ENCODE measurements around the gene ARHGEF16. TPM values are rescaled to one million over a fixed set of nuclear protein-coding genes. Genes with fewer than 3 reads are reported as not detected.

The ARHGEF16 gene
- total RNA-seq, 2 donors from 2014 or later = 0.10 TPM; not detected in 1

GRCh38 chr1:3427711-3428704 is 26.5 kb upstream of the ARHGEF16 start:
- no peak overlapping the region for H3K4me3 Mint-ChIP-seq
- no peak overlapping the region for H3K27ac Mint-ChIP-seq
- H3K4me1 Mint-ChIP-seq = peaks cover 5% of the 10 kb centered on the region
- ATAC-seq (no peak), DNase-seq (no peak)
- no peaks in the 10 kb centered on the region for H3K9me3 ChIP-seq (ENCODE audit: control insufficient read depth, low read length, poor library complexity, severe bottlenecking)
- H3K36me3 Mint-ChIP-seq (ENCODE audit: low read depth) = no peaks in the 10 kb centered on the region
- no peaks in the 10 kb centered on the region for H3K27me3 Mint-ChIP-seq

GRCh38 chr1:3428899-3429298 is 25.6 kb upstream of the ARHGEF16 start:
- Mint-ChIP-seq H3K4me1 (peaks cover 5% of the 10 kb centered on the region), H3K27ac (no peak overlapping the region), H3K36me3 (ENCODE audit: low read depth) (no peaks in the 10 kb centered on the region), H3K4me3 (no peak overlapping the region), H3K27me3 (no peaks in the 10 kb centered on the region)
- DNase-seq = no peak
- no peak for ATAC-seq
- H3K9me3 ChIP-seq (ENCODE audit: control insufficient read depth, low read length, poor library complexity, severe bottlenecking) = no peaks in the 10 kb centered on the region

- no peak for ATAC-seq
- no peaks in the 10 kb centered on the region for H3K9me3 ChIP-seq (ENCODE audit: control insufficient read depth, low read length, poor library complexity, severe bottlenecking)
- H3K27ac Mint-ChIP-seq = no peak overlapping the region
- no peak overlapping the region for H3K4me3 Mint-ChIP-seq
- H3K4me1 Mint-ChIP-seq = peaks cover 5% of the 10 kb centered on the region
- no peaks in the 10 kb centered on the region for H3K27me3 Mint-ChIP-seq
- DNase-seq = no peak
- no peaks in the 10 kb centered on the region for H3K36me3 Mint-ChIP-seq (ENCODE audit: low read depth)
These were observed 25.1 kb upstream of the ARHGEF16 start for GRCh38 chr1:3429320-3429719.

GRCh38 chr1:3429766-3430165 is 24.7 kb upstream of the ARHGEF16 start:
- Mint-ChIP-seq H3K4me3 (no peak overlapping the region), H3K4me1 (peaks cover 5% of the 10 kb centered on the region), H3K27me3 (no peaks in the 10 kb centered on the region), H3K36me3 (ENCODE audit: low read depth) (no peaks in the 10 kb centered on the region), H3K27ac (no peak overlapping the region)
- DNase-seq (no peak), ATAC-seq (no peak)
- no peaks in the 10 kb centered on the region for H3K9me3 ChIP-seq (ENCODE audit: control insufficient read depth, low read length, poor library complexity, severe bottlenecking)

GRCh38 chr1:3430406-3430805 is 24.1 kb upstream of the ARHGEF16 start:
- DNase-seq (no peak), ATAC-seq (no peak)
- H3K4me3 Mint-ChIP-seq = no peak overlapping the region
- H3K27me3 Mint-ChIP-seq = no peaks in the 10 kb centered on the region
- no peak overlapping the region for H3K27ac Mint-ChIP-seq
- no peaks in the 10 kb centered on the region for H3K9me3 ChIP-seq (ENCODE audit: control insufficient read depth, low read length, poor library complexity, severe bottlenecking)
- H3K36me3 Mint-ChIP-seq (ENCODE audit: low read depth) = no peaks in the 10 kb centered on the region
- peaks cover 5% of the 10 kb centered on the region for H3K4me1 Mint-ChIP-seq

GRCh38 chr1:3430820-3431219 is 23.6 kb upstream of the ARHGEF16 start:
- H3K9me3 ChIP-seq (ENCODE audit: control insufficient read depth, low read length, poor library complexity, severe bottlenecking) = no peaks in the 10 kb centered on the region
- no peak for ATAC-seq
- H3K27ac Mint-ChIP-seq = no peak overlapping the region
- peaks cover 5% of the 10 kb centered on the region for H3K4me1 Mint-ChIP-seq
- no peaks in the 10 kb centered on the region for H3K27me3 Mint-ChIP-seq
- DNase-seq = no peak
- no peaks in the 10 kb centered on the region for H3K36me3 Mint-ChIP-seq (ENCODE audit: low read depth)
- H3K4me3 Mint-ChIP-seq = no peak overlapping the region

GRCh38 chr1:3431266-3431665 is 23.2 kb upstream of the ARHGEF16 start:
- no peak for DNase-seq
- Mint-ChIP-seq H3K4me1 (peaks cover 5% of the 10 kb centered on the region), H3K4me3 (no peak overlapping the region), H3K27me3 (no peaks in the 10 kb centered on the region), H3K36me3 (ENCODE audit: low read depth) (no peaks in the 10 kb centered on the region), H3K27ac (no peak overlapping the region)
- H3K9me3 ChIP-seq (ENCODE audit: control insufficient read depth, low read length, poor library complexity, severe bottlenecking) = no peaks in the 10 kb centered on the region
- no peak for ATAC-seq

- H3K9me3 ChIP-seq (ENCODE audit: control insufficient read depth, low read length, poor library complexity, severe bottlenecking) = no peaks in the 10 kb centered on the region
- no peak for DNase-seq
- Mint-ChIP-seq H3K4me1 (peaks cover 5% of the 10 kb centered on the region), H3K27ac (no peak overlapping the region), H3K27me3 (no peaks in the 10 kb centered on the region), H3K36me3 (ENCODE audit: low read depth) (no peaks in the 10 kb centered on the region), H3K4me3 (no peak overlapping the region)
- ATAC-seq = no peak
These were observed 22.8 kb upstream of the ARHGEF16 start for GRCh38 chr1:3431686-3432085.

GRCh38 chr1:3432306-3432705 is 22.2 kb upstream of the ARHGEF16 start:
- no peak for DNase-seq
- Mint-ChIP-seq H3K4me3 (no peak overlapping the region), H3K27ac (no peak overlapping the region), H3K4me1 (peaks cover 5% of the 10 kb centered on the region), H3K27me3 (no peaks in the 10 kb centered on the region), H3K36me3 (ENCODE audit: low read depth) (no peaks in the 10 kb centered on the region)
- no peaks in the 10 kb centered on the region for H3K9me3 ChIP-seq (ENCODE audit: control insufficient read depth, low read length, poor library complexity, severe bottlenecking)
- no peak for ATAC-seq

GRCh38 chr1:3433076-3433475 is 21.4 kb upstream of the ARHGEF16 start:
- ATAC-seq (no peak), DNase-seq (no peak)
- peaks cover 5% of the 10 kb centered on the region for H3K4me1 Mint-ChIP-seq
- H3K27ac Mint-ChIP-seq = no peak overlapping the region
- no peaks in the 10 kb centered on the region for H3K27me3 Mint-ChIP-seq
- H3K4me3 Mint-ChIP-seq = no peak overlapping the region
- no peaks in the 10 kb centered on the region for H3K9me3 ChIP-seq (ENCODE audit: control insufficient read depth, low read length, poor library complexity, severe bottlenecking)
- H3K36me3 Mint-ChIP-seq (ENCODE audit: low read depth) = no peaks in the 10 kb centered on the region

GRCh38 chr1:3433596-3434320 is 20.7 kb upstream of the ARHGEF16 start:
- no peaks in the 10 kb centered on the region for H3K9me3 ChIP-seq (ENCODE audit: control insufficient read depth, low read length, poor library complexity, severe bottlenecking)
- ATAC-seq (no peak), DNase-seq (no peak)
- Mint-ChIP-seq H3K4me3 (no peak overlapping the region), H3K27ac (no peak overlapping the region), H3K36me3 (ENCODE audit: low read depth) (no peaks in the 10 kb centered on the region), H3K4me1 (peaks cover 5% of the 10 kb centered on the region), H3K27me3 (no peaks in the 10 kb centered on the region)

- no peaks in the 10 kb centered on the region for H3K9me3 ChIP-seq (ENCODE audit: control insufficient read depth, low read length, poor library complexity, severe bottlenecking)
- DNase-seq (no peak), ATAC-seq (no peak)
- Mint-ChIP-seq H3K4me1 (peaks cover 5% of the 10 kb centered on the region), H3K4me3 (no peak overlapping the region), H3K27ac (no peak overlapping the region), H3K27me3 (no peaks in the 10 kb centered on the region), H3K36me3 (ENCODE audit: low read depth) (no peaks in the 10 kb centered on the region)
These were observed 19.9 kb upstream of the ARHGEF16 start for GRCh38 chr1:3434406-3435110.

- peaks cover 6% of the 10 kb centered on the region for H3K27me3 Mint-ChIP-seq
- H3K36me3 Mint-ChIP-seq (ENCODE audit: low read depth) = no peaks in the 10 kb centered on the region
- no peak overlapping the region for H3K27ac Mint-ChIP-seq
- ATAC-seq (no peak), DNase-seq (no peak)
- H3K4me1 Mint-ChIP-seq = peaks cover 5% of the 10 kb centered on the region
- H3K9me3 ChIP-seq (ENCODE audit: control insufficient read depth, low read length, poor library complexity, severe bottlenecking) = no peaks in the 10 kb centered on the region
- no peak overlapping the region for H3K4me3 Mint-ChIP-seq
These were observed 18.8 kb upstream of the ARHGEF16 start for GRCh38 chr1:3435666-3436065.

All from T-helper 17 cell (primary cell).